Measurements from ENCODE around the gene TMPRSS13.
"Not testable (repeated sequence)": the region's sequence is repeated elsewhere in the genome, so short reads cannot be mapped to it uniquely, and the experiment has no call there.

TMPRSS13 gene

GRCh38 chr11:117950301-117950700 lies 21.1 kb upstream of the TMPRSS13 start:
- no peak for DNase-seq (ENCODE audit: low read depth)

- no peak for DNase-seq (ENCODE audit: low read depth)
Measured at GRCh38 chr11:117949062-117949461, 19.9 kb upstream of the TMPRSS13 start.

DNA sequence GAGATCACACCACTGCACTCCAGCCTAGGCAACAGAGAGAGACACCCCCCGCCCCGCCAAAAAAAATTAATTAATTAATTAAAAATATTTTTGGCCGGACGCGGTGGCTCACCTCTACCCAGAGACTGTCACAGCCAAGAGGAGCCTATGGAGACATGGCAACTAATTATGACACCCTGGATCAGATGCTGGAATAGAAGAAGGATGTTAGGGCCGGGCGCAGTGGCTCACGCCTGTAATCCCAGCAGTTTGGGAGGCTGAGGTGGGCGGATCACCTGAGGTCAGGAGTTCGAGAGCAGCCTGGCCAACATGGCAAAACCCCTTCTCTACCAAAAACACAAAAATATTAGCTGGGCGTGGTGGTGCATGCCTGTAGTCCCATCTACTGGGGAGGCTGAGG lies 19.3 kb upstream of the TMPRSS13 start:
- DNase-seq (ENCODE audit: low read depth), result not testable (repeated sequence)

DNA sequence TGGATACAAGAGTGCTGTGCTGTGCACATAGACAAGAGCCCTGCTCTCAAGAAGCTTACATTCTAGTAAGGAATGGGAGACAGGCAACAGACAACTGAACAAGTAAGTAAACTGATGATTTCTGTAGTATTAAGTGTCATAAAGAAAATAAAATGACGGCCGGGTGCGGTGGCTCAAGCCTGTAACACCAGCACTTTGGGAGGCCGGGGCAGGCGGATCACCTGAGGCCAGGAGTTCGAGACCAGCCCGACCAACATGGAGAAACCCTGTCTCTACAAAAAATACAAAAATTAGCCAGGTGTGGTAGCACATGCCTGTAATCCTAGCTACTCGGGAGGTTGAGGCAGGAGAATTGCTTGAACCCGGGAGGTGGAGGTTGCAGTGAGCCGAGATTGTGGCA lies 18.5 kb upstream of the TMPRSS13 start:
- not testable (repeated sequence) for DNase-seq (ENCODE audit: low read depth)

DNA sequence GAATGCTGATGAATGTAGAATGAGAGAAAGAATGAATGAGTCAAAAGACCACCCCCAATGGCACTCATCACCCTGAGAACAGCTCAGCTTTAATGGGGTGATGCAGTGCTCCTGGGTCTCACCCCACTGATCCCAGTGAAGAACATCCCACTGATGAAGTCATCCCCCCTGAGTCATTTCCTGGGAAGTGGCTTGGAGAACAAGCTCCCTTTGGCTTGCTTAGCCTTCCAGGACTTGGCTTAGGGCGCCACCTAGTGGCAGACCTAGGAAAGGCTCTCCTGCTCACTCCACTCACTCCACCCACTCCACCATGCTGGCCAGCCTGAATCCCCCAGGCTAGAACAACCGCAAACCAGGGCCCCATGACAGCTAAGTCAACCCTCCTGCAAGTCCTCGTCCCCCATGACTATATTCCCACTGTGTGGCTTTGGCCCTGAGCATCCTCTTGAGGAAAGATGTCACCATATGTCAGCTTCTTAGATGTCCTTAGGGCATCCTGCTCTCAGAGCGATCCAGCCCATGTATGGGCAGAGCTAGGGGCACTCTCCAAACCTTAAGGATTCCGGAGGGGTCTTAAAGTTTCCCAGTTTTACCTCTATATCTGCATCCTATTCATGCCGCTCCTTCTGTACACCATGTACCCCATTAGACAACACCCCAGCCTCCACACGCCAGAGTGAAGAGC lies 17.8 kb upstream of the TMPRSS13 start:
- DNase-seq (ENCODE audit: low read depth), result peak; percentile 75

GRCh38 chr11:117946156-117946841 lies 17.1 kb upstream of the TMPRSS13 start:
- no peak for DNase-seq (ENCODE audit: low read depth)

DNA sequence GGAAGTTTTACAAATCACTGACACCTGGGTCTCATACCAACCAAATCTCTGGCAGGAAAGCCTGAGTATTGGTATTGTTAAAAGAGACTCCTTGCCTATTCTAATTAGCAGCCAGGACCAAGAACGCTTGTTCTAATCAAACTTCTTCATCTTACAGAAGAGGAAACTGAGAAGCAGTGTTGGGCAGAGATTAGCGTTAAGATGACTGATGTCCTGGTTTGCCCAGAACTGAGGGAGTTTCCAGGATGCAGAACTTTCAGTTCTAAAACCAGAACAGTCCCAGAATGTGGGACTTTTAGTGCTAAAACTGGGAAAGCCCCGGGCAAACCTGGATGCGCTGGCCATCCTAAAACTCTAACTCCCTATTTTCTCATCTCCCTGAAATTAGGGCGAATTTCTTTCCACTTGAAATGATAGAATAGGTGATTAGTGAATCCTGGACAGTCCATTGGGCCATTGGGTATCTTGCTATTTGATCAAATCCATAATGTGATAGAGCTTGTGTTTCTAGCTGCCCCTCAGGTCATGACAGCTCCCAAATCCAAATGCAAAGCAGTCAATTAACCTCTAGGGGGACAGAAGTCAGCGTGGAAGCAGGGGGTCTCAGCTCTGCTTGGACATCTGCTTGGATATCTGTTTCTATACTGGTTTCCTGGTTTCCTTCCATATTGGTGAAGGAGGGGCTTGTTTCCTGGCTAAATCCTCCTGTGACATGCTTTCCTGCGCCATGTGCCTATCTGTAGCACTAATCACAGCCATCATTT lies 16.0 kb upstream of the TMPRSS13 start:
- no peak for DNase-seq (ENCODE audit: low read depth)

DNA sequence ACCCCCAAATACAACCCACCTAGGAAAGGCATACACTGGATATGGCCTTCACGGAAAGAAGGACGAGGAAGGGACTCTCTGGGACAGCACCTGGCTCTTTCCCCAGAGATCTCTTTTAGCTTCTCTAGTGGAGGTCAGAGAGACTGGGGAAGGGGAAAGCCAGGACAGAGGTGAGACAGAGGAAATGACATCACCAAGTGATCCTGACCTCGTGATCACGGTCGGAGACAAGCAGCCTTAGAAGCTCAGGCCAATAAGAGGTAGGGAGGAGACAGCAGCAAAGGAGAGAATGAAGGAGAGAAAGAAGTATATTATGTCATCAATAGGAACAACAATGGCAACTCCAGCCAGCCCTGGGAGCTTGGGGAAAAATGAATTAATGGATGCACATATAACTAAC lies 15.4 kb upstream of the TMPRSS13 start:
- no peak for DNase-seq (ENCODE audit: low read depth)

- DNase-seq (ENCODE audit: low read depth), result no peak
Measured at GRCh38 chr11:117941976-117942654, 12.9 kb upstream of the TMPRSS13 start.

DNA sequence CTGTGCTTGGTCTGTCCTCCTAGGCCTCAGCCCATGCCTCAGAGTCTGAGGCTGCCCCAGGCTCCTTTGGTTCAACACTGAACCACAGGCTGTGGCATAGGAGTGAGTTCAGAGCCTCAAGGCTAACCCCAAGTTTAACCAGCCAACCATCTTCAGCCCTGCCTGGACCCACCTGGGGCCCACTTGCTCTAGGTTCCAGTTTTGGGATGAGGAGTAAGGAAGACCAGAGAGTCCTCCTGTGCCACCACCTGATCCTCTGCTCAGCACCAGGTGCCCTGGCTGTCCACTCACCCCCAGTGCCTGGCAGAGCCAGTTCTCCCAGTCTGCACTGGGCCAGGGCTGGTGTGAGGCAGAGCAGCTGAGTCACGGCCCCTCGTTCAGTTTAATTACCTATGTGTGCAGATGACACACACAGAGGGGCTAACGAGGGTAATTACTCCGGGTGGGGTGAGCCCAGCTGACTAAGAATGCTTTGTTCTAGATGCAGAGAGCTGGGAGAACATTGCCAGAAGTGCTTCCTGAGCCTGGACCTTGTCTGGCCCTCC lies 12.0 kb upstream of the TMPRSS13 start:
- DNase-seq (ENCODE audit: low read depth), result no peak

GRCh38 chr11:117940736-117941135 lies 11.5 kb upstream of the TMPRSS13 start:
- no peak for DNase-seq (ENCODE audit: low read depth)

DNA sequence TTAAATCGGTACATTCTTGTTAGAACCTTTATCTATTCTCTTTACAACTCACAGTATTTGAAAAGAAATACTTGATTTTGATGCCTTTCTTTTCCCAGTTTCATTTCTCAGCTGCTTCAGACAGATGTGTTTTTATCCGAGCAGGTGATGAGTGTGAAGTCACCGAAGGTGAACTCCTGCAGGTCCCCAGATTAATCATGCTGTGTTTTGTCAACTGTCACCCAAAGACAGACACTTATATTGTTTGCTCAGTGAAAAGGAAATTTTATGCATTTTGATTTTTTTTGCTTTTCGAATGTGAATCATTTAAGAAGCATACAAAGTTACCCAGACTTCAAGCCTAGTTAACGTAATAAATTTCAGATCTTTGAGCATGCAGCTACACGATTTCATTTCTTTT lies 7.8 kb upstream of the TMPRSS13 start:
- DNase-seq (ENCODE audit: low read depth), result no peak

- DNase-seq (ENCODE audit: low read depth), result no peak
Measured at GRCh38 chr11:117934526-117935307, 5.5 kb upstream of the TMPRSS13 start.

GRCh38 chr11:117933930-117934329 lies 4.7 kb upstream of the TMPRSS13 start:
- DNase-seq (ENCODE audit: low read depth), result no peak

- DNase-seq (ENCODE audit: low read depth), result no peak
Measured at GRCh38 chr11:117933475-117933874, 4.3 kb upstream of the TMPRSS13 start.

DNA sequence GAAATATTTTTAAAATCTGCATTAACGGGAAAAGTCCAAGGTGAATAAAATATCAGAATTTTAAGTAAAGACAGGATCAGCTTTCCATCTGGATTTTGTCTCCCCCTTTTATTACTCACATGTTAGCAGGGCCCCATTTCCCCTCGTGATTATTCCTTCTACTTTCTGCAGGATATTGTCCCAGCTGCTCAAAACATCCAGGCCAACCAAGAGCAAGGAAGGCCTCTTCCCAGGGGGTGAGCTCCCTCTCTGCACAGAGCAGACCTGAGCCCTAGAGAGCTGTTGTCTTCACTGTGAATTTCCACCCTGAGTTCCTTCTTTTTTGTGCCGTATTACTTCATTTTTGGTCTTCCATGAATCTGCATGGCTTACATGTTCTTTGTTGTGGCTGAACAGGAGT lies 3.7 kb upstream of the TMPRSS13 start:
- no peak for DNase-seq (ENCODE audit: low read depth)

GRCh38 chr11:117932426-117932825 lies 3.2 kb upstream of the TMPRSS13 start:
- DNase-seq (ENCODE audit: low read depth), result no peak

DNA sequence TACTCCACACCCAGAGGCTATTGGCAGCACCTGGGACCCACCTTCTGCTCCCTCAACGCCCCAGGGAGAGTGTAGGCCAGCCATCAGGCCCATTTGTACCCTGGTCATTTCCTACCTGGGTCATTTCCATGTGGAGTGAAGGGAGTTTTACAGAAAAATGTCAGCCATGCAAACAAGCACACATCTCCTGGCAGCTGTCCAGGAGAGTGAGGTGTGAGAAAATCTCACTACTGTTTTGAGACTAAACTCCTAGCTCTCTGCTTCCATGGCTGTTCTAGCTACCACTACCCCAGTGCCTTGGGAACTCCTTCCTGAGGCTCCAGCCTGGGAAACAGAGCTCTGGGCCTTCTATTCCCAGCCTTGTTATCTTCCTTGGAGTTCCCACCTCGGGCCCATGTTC lies 2.8 kb upstream of the TMPRSS13 start:
- DNase-seq (ENCODE audit: low read depth), result no peak

DNA sequence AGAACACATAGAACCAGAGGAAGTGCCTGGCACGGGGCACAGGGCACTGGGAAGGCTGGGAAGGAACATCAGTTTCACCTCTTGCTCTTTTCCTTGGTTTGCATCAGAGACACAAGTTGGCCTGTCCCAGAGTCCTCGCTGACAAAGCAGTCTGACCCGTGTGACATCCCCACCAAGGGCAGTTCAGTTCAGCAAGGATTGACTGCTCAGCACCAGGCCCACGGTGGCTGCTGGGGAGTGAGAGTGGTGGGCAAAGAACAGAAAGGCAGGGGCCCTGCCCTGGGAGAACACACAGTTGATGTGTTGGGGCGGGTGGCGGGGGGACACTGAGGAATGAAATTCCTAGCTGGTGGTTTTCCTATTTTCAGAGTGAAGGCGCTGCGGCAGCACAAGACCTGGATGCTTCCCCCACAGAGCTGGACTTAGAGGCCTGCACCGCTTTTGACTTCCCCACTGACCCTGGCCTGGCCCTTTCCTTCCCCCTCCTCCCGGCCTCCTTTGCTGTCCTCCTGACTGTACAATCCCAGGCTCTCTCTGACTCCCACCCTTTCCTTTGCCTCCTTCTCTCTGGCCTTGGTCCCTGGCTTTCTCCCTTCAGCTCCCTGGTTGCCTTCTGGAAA lies 2.2 kb upstream of the TMPRSS13 start:
- DNase-seq (ENCODE audit: low read depth), result no peak

GRCh38 chr11:117930668-117931330 lies 1.6 kb upstream of the TMPRSS13 start:
- DNase-seq (ENCODE audit: low read depth), result no peak

Measured in activated gamma-delta T cell treated with anti-CD3 and anti-CD28 coated beads, Interleukin-2, amount 50 U/mL, for 16 hours (primary cell).